Fibroblast of lung (primary cell): ENCODE data around the gene CORT.

Experiments used
- EZH2 ChIP-seq: IDR thresholded peaks from 2 replicates; pipeline ENCODE4 v1.5.1; 2012; ENCODE audit warnings: low read length, control low read depth, mild to moderate bottlenecking; ENCODE audit errors: missing control alignments
- TF ChIP-seq, protein P1 (sequence below), 2 donors: IDR thresholded peaks in 1 of 2; conservative IDR thresholded peaks in 1 of 2; 1 replicate in 1 of 2; 2 replicates in 1 of 2; pipeline ENCODE4 v1.5.1; 2011 to 2012; ENCODE audit warnings: low read length in 2 of 2, control low read depth in 1 of 2, inconsistent platforms in 1 of 2, low read depth in 1 of 2, mild to moderate bottlenecking in 1 of 2

- TF ChIP-seq, protein P1, sequence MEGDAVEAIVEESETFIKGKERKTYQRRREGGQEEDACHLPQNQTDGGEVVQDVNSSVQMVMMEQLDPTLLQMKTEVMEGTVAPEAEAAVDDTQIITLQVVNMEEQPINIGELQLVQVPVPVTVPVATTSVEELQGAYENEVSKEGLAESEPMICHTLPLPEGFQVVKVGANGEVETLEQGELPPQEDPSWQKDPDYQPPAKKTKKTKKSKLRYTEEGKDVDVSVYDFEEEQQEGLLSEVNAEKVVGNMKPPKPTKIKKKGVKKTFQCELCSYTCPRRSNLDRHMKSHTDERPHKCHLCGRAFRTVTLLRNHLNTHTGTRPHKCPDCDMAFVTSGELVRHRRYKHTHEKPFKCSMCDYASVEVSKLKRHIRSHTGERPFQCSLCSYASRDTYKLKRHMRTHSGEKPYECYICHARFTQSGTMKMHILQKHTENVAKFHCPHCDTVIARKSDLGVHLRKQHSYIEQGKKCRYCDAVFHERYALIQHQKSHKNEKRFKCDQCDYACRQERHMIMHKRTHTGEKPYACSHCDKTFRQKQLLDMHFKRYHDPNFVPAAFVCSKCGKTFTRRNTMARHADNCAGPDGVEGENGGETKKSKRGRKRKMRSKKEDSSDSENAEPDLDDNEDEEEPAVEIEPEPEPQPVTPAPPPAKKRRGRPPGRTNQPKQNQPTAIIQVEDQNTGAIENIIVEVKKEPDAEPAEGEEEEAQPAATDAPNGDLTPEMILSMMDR (conservative IDR thresholded peaks at IDR 0.05 in 1 of 2, IDR thresholded peaks at IDR 0.05 in 1 of 2; ENCODE audit: low read depth in 1 of 2, low read length in 2 of 2), result no peak
- TF ChIP-seq EZH2, result no peak
Measured at GRCh38 chr1:10424034-10424433, 25.8 kb upstream of the CORT start.
